HG03342 (cell line): ENCODE data around the gene UVRAG.
"Not testable (repeated sequence)": the region's sequence is repeated elsewhere in the genome, so short reads cannot be mapped to it uniquely, and the experiment has no call there.

Experiments
- ATAC-seq: cut with Tn5 transposase; IDR thresholded peaks from one replicate; pipeline ENCODE4 v1.9.1; 2021; ENCODE audit warnings: mild to moderate bottlenecking, moderate library complexity; ENCODE audit not compliant: unreplicated experiment

UVRAG gene

DNA sequence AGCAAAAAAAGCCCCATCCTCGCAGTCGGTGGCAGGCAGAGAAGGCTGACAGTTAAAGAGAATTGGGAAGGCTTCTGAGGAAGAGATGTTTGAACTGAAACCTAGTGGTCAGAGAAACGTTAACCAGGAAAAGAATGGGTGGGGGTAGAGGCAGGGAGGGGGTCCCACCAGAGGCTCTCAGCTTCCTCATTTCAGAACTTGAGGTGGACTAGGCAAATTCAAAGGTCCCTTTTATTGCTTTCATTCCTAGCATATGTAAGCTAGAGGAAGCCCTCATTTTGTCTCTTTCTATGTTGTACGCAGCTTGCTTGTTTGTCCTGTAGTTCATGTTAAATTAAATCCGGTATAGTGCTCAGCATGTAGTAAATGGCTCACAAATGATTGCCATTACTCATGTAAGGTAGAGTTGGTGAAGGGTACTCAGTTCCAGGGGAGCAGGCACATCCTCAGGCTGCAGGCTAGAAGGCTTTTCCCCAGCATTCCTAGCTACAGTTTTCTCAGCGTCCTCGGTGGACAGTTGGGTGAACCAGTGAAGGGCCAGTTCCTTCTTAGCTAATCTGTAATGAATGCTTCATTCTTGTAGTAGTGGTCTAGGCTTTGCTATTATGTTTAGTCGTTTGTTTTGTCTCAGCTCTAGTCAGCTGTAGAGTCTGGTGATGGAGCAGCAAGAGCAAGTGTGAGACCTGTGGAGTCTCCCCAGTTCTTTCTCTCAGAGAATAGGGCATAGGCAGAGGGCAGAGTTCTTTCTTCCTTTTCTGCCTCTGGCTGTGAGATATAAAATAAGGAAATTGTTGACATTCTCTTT lies 58.6 kb downstream of the UVRAG start:
- peak; percentile 66 for ATAC-seq

DNA sequence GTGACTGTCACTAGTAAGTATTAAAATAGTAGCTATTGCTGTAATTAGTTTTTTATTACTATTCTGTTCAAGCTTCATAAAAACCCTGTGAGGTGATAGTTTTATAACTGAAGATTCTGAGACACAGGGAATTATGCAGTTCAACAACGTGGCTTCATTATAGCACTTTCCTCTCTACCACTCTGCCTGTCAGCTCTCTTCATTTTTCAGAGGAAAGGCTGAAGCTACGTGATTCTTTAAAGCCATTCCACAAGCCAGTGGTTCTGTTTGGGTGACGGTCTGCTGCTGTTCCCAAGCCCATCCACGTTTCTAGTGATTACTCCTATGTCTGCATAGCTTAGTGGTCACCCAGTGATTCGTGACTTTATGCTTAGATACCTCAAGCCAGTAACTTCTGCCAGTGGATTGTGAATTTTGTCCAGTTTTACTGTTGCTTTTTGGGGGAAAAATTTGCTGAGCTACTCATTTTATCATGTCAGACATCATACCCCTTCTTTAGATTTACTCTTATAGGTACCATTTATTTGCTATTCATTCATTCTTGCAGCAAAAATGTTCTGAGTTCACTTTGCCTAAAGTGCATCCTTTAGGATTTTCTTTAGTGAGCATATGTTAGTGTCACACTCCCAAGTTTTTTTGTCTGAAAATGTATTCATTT lies 59.8 kb downstream of the UVRAG start:
- no peak for ATAC-seq

DNA sequence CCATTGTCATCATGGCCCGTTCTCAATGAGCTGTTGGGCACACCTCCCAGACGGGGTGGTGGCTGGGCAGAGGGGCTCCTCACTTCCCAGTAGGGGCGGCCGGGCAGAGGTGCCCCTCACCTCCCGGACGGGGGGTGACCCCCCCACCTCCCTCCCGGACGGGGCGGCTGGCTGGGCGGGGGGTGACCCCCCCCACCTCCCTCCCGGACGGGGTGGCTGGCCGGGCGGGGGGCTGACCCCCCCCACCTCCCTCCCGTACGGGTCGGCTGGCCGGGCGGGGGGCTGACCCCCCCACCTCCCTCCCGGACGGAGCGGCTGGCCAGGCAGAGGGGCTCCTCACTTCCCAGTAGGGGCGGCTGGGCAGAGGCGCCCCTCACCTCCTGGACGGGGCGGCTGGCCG lies 62.3 kb downstream of the UVRAG start:
- ATAC-seq: not testable (repeated sequence)

DNA sequence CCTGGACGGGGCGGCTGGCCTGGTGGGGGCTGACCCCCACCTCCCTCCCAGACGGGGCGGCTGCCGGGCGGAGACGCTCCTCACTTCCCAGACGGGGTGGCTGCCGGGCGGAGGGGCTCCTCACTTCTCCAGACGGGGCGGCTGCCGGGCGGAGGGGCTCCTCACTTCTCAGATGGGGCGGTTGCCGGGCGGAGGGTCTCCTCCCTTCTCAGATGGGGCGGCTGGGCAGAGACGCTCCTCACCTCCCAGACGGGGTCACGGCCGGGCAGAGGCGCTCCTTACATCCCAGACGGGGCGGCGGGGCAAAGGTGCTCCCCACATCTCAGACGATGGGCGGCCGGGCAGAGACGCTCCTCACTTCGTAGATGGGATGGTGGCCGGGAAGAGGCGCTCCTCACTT lies 62.9 kb downstream of the UVRAG start:
- not testable (repeated sequence) for ATAC-seq

DNA sequence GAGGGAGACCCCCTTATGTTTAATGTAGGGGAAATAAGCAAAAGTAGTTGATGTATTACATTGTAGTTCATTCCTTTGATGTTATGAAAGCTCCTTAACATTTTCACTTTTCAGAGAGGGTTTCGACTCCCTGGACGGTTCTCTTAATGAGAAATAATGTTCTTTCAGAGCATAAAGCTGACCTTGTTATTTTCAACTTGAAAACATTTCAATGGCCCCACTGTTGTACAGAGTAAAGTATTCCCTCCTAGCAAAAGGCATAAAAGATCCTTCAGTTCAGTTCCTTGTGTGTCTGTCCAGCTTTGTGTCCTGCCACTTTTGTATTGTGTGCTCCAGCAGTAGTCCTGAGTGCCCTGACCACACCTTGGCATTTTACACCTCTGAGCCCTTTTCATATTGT lies 63.9 kb downstream of the UVRAG start:
- ATAC-seq: no peak

DNA sequence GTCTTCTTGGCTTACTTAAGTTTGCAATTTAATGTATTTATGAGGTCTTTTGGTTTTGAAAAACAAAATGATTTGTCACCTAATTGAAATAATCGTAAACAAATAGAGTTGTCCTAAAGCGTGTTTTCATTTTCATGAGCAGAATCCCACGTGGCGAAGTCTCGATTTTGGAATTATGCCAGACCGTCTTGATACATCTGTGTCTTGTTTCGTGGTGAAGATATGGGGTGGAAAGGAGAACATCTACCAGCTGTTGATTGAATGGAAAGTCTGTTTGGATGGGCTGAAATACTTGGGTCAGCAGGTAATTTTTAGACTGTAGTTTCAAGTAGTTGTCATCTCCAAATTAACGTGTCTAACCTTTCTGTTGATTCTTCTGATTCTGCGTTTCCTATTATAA lies 64.7 kb downstream of the UVRAG start:
- no peak for ATAC-seq

DNA sequence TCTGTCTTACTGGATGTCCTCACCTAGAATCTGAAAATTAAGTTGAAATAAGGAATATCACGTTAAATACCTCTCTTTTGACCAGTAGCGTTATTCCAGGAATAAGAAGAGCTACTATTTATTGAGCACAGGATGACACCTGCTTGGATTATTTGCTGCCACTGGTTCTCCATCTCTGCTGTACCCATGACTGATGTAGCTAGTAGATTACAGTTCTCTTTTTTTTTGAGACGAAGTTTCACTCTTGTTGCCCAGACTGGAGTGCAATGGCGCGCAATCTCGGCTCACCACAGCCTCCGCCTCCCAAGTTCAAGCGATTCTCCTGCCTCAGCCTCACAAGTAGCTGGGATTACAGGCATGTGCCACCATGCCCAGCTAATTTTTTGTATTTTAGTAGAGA lies 65.3 kb downstream of the UVRAG start:
- ATAC-seq: not testable (repeated sequence)

DNA sequence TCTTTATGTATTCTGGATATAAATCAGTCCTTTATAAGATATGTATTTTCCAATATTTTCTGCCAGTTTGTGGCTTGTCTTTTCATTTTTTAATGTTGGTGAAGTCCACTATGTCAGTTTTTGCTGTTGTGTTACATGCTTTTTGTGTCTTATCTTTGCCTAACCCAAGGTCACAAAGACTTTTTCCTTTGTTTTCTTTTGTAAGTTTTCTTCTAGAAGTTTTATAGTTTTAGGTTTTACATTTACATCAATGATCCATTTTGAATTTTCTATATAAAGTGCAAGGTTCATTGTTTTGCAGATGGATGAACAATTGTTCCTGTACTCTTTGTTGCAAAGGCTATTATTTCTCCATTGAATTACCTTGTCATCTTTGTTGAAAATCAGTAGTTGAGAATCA lies 69.3 kb downstream of the UVRAG start:
- no peak for ATAC-seq

DNA sequence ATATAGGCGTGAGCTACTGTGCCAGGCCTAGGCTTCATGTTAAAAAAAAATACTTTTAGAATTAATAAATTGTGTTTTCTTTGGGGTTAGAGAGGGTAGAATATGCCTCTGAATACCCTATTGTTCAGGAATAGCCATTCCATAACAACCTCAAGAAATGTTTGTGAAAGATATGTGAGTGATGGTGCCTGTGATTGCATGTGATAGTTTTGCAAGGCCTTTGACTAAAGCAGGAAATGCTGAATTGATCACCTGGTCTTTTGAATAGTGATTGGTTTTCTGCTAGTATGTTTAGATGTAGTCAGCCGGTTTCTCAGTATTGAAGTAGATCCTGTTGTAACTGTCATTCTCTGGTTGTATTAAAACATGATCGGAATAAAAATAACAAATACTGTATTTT lies 73.4 kb downstream of the UVRAG start:
- no peak for ATAC-seq

DNA sequence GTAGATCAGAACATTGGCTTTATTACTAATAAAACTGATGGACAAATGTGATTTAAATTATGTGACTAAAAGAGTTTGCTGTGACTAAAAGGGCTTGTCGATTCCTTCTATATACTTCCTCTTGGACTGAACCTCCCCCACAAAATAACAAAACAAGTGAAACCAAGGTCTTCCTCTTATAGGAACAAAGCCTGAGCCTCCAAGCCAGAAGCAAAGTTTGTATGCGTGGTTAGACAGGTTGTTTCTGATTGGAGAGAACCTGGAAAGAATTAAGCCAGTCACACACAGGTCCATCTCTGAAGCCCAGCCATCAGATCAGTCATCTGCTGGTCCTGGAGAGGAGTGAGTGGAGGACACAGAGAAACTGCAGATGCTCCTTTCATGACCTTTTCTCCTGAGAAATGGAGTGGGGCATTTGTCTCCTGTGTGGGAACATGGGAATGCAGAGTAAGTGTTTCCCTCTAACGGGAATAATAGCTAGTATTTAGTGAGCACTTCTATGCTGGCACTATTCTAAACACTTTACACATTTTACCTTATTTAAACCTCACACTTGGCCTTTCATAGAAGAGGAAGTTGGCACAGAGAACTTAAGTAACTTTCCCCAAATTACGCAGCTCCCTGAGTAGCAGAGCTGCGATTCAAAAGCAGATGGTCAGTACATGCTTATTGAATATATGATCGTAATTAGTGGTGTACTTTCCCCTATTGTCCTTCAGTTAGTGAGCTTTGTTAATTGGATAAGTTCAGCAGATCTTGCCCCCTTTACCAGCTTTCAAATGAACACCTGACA lies 77.1 kb downstream of the UVRAG start:
- peak; percentile 55 for ATAC-seq

DNA sequence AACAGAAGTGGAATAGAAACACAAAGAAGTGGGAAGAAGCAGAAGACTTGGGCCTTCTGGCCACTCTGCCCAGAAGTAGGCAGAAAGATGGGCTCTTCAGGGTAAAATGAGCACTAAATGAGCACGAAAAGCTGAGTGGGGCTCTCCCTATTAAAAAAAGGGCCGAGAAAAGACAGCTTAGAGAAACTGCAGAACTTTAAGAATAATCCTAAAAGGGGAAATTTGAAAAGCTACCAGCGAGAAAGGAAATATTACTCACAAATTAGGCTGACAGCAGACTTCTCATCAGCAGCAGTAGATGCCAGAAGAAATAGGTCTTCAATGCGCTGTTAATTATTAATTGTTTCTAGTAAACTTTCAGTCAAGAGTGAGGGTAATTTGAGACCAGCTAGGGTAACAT lies 78.2 kb downstream of the UVRAG start:
- no peak for ATAC-seq

DNA sequence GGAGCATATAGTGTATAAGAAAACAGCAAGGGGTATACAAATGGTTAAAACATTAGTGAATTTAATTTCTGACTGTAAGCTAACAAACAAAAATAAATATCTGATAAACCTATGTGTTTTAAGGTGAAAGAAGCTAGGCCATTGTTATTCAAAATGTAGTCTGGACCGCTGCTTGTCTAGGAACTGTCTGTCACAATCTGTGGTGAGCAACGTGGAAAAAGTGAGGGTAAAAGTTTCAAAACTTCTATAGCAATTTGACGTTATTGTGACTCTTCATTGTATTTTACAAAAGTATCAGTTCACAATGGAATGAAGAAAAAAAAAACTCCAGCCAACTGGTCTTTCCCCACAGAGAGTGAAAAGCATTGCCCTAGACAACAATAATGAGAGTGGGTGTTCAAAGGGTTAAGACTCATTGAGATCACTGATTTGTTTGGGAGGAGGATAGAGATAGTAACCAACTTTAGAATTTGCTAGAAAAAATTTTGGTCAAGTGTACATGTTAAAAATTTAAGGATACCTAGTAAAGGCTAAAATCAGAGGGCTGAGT lies 79.1 kb downstream of the UVRAG start:
- ATAC-seq: no peak

DNA sequence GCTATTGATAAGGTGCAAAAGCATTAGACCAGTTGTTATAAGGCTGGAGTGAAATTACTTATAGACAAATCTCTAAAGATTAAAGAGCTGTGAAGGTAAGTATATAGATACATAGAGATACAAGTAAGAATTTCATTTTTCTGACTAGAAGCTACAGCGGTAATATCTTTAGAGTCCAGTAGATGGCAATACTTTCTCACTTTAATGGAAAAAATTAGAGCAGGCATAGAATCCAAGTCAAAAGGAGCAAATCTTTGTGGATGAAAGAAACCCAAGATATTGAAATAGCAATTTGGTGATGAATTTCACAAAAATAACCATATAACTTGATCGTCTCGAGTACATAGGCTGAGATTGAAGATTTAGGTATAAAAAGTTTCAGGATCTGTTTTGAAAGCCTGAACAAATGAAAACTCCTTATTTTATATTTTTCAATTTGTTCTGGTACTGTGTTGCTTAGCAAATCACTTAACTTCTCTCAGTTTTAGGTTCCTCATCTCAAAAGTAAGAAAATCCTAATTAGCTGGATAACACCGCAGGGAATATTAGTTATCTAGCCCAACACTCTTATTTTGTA lies 81.9 kb downstream of the UVRAG start:
- ATAC-seq: no peak

DNA sequence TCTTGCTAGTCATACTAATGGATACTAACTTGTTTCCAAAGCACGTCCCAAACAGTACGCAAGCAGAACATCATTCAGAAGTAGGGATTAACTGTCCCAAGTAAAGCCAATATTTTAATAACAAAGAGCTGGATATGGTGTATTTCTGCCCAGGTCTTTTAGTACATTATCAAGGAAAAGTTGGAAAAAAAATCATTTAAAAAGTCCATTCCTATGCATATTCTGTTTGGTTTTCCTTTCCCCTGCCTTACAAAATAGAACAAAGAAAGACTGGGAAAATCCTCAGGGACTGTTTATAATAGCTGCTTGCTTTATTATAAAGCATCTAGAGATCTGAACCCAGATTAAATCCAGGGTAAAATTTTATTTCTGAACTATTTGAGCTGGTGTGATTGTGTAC lies 83.9 kb downstream of the UVRAG start:
- ATAC-seq: no peak

DNA sequence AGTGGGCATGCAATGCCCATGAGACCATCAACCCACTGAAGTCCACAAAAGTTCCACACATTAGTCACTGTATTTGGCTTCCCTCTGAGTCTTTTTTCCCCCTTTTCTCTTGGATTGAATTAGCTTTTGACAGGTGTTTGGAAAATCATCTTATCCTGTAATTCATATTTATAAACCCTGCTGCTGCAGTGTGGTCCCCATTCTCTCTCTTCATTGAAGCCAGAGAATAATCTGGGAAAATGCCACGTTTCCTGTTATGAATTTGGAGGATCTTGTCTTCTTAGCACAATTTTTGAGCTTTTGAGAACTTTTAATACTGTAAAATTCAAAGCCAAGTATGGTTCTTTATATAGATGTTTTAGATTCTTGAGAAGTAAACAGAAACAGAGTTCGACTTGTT lies 84.8 kb downstream of the UVRAG start:
- ATAC-seq: no peak

DNA sequence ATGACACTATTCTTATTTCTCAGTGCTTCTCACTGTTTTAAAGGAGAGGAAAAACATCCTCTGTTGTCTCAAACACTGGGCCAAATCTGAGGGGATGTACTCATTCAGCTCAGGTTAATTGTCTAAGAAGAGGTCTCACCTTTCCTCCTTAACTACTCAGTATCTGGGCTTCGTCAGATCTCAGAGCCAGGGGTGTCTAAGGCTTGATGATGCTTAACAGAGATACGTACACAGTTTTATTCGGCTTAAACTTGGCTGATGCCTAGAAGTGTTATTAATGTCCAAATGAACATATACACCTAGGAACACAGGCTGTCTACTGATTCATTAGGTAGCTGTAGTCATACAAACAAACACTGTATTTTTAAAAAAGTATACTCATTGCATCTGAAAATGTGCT lies 85.8 kb downstream of the UVRAG start:
- no peak for ATAC-seq

DNA sequence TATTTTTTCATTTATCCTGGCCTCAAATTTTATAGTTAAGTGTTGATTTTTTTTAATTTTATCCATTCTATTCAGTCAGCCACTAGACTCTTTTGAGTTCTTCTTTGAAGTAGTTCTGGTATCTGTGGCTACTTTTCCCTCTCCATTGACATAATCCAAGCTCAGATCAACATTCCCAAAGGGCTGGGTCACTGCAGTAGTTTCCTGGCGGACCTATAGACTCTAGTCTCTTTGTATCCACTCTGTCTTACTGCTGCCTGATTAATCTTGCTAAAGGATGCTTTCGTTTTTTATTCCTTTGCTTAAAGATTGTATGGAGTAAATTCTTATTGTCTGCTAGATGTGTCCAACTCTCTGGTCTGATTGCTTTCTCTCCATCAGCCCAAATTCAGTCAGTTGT lies 87.6 kb downstream of the UVRAG start:
- ATAC-seq: no peak

DNA sequence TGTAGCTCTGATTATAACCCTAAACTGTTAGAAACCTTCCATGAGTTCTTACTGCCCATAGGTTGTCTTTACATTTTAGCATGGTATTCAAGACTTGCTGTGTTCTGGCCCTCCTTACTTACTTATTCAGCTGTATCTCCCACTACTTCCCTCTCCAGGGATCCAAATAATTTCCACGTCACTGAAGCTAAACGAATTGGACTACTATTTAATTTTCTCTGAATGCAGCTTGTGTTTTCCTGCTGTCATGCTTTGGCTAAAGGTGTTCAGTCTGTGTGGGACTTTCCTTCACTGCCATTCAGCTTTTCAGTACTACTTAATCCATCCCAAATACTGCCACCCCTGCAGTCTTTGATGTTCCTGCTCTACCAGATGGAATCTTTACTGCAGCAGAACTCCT lies 88.3 kb downstream of the UVRAG start:
- ATAC-seq: no peak

DNA sequence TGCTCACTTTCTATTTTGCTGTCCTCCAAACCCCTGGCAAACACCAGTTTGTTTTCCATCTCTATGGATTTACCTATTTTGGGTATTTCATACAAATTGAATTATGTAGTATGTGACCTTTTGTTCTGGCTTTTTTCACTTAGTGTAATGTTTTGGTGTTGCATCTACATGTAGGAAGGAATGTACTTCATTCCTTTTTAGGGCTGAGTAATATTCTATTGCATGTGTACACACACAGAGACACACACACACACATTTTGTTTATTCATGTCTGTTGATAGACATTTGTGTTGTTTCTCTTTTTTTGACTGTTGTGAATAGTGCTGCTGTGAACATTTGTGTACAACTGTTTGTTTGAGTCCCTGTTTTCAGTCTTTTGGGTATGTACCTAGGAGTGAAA lies 90.4 kb downstream of the UVRAG start:
- ATAC-seq: no peak

DNA sequence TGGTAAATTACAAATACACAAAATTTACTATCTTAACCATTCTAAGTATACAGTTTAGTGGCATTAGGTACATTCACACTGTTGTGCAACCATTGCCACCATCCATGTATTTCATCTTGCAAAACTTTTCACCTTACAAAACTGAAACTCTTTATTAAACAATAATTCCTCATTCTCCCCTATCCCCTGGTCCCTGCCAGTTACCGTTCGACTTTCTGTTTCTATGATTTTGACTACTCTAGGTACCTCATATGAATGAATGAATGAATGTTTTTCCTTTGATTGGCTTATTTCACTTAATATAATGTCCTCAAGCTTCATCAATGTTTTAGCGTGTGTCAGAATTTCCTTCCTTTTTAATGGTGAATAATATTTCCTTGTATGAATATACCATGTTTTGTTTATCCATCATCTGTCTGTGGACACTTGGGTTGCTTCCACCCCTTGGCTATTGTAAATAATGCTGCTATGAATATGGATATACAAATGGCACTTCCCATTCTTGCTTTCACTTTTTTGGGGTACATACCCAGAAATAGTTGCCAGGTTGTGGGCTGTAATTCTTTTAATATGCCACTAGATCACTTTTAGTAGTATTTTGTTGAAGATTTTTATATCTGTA lies 93.0 kb downstream of the UVRAG start:
- no peak for ATAC-seq
